A673 (cell line): Measurements from ENCODE around the gene CPXM1. TPM values are rescaled to one million over a fixed set of nuclear protein-coding genes. Genes with fewer than 3 reads are reported as not detected.

Source experiments
- BruUV-seq: library from RNA; stranded (reverse); fragments of 400-500 nt; replicated peaks from 2 replicates; lab custom pipeline; 2021; lab: Mats Ljungman, UMichigan
- CTCF ChIA-PET: fragments of 300-600 bp; sonication (Branson Sonifier 250); formaldehyde crosslinking; loops from one replicate; lab custom pipeline; 2022; ENCODE audit warnings: antibody characterized with exemption; lab: Charles Lee
- POLR2A ChIA-PET: fragments of 300-600 bp; sonication (Branson Sonifier 250); formaldehyde crosslinking; loops from one replicate; lab custom pipeline; 2022; ENCODE audit warnings: antibody characterized with exemption; ENCODE audit not compliant: low non-redundant PET; lab: Charles Lee
- DNase-seq: peaks from one replicate; pipeline ENCODE4 v3.0.0-alpha.2; 2015; ENCODE audit warnings: low spot score
- H3K27ac ChIP-seq: fragments of 200-600 bp; sonication (generic); 2 replicates; pipeline ENCODE4 v1.5.1; 2016; ENCODE audit warnings: mixed run types, low read depth, mild to moderate bottlenecking, mixed read lengths, antibody characterized with exemption, low read length; ENCODE audit not compliant: poor library complexity, severe bottlenecking
- H3K27me3 ChIP-seq: fragments of 200-600 bp; sonication (generic); replicated peaks from 2 replicates; pipeline ENCODE4 v1.6.1; 2017; ENCODE audit warnings: mixed run types, low read depth, mild to moderate bottlenecking, mixed read lengths, antibody characterized with exemption, low read length; ENCODE audit not compliant: insufficient read depth, poor library complexity
- H3K36me3 ChIP-seq: fragments of 200-600 bp; sonication (generic); 2 replicates; pipeline ENCODE4 v1.6.1; 2016; ENCODE audit warnings: mixed run types, mild to moderate bottlenecking, mixed read lengths, antibody characterized with exemption, low read length; ENCODE audit not compliant: insufficient read depth, poor library complexity, severe bottlenecking
- H3K4me1 ChIP-seq: fragments of 200-600 bp; sonication (generic); 2 replicates; pipeline ENCODE4 v1.6.1; 2017; ENCODE audit warnings: mixed run types, mild to moderate bottlenecking, mixed read lengths, antibody characterized with exemption, low read length; ENCODE audit not compliant: insufficient read depth, poor library complexity, severe bottlenecking
- H3K4me3 ChIP-seq: fragments of 200-600 bp; sonication (generic); 2 replicates; pipeline ENCODE4 v1.5.1; 2016; ENCODE audit warnings: low read depth, mixed run types, mild to moderate bottlenecking, mixed read lengths, low read length; ENCODE audit not compliant: poor library complexity, severe bottlenecking
- H3K9me3 ChIP-seq: fragments of 200-600 bp; sonication (generic); 2 replicates; pipeline ENCODE4 v1.6.1; 2016; ENCODE audit warnings: mixed run types, low read depth, mild to moderate bottlenecking, mixed read lengths, antibody characterized with exemption, low read length; ENCODE audit not compliant: poor library complexity, severe bottlenecking
- EZH2 ChIP-seq: fragments of 200-600 bp; sonication (generic); IDR thresholded peaks from 2 replicates; pipeline ENCODE4 v1.6.1; 2017; ENCODE audit warnings: borderline replicate concordance, low read depth, mild to moderate bottlenecking, mixed read lengths, antibody characterized with exemption, low read length; ENCODE audit not compliant: poor library complexity, severe bottlenecking
- intact Hi-C: fragments of 100-400 bp; cut with micrococcal nuclease; formaldehyde crosslinking; loops from one replicate; pipeline ENCODE4 v1.10.0; 2022; ENCODE audit not compliant: unreplicated experiment
- total RNA-seq: library from RNA; stranded (reverse); gene quantifications from 2 replicates; pipeline ENCODE4 v1.2.3, GENCODE V29; 2021
- TF ChIP-seq, protein P1 (sequence below): fragments of 300-800, 200-600 bp; sonication (generic); conservative IDR thresholded peaks from 2 replicates; pipeline ENCODE4 v1.5.1; 2017; ENCODE audit warnings: low read depth, mild to moderate bottlenecking, antibody characterized with exemption, low read length, moderate library complexity, mixed read lengths

Gene CPXM1
- total RNA-seq, 1 experiment from 2014 or later, result 3.8 TPM

DNA sequence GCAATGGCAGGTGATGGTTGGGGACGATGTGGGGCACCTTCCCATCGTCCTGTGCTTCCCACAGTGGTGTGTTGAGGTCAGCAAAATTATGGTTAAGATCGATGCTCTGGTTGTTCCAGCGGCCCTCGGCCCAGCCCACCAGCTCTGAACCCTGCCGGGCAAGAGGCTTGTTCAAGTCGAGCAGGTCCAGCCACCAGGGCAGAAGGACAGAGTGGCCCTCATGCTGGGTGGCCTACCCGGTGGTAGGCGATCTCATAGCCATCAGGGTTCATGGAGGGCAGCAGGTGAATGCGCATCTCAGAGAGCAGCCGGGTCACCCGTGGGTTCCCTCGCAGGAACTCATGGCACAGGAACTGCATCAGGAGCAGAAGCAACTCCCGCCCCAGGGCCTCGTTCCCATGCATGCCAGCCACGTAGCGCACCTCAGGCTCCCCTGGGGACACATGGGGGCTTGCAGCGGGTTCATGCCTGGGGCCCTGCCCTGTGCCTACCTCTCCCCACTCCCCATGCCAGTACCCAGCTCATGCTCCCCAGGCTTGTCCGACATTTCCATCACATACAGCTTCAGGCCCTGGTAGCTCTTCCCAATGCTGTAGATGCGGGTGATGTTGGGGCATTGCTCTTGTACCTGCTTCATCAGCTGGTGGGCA lies 4.3 kb downstream of the CPXM1 start:
- Histone ChIP-seq H3K36me3 (no peaks in the 10 kb centered on the region), H3K27me3 (peaks cover 48% of the 10 kb centered on the region), H3K9me3 (no peaks in the 10 kb centered on the region), H3K4me1 (peaks cover 5% of the 10 kb centered on the region), H3K4me3 (no peak overlapping the region), H3K27ac (no peak overlapping the region)
- no TSS peak for BruUV-seq
- TF ChIP-seq EZH2, result no peak
- TF ChIP-seq, protein P1, sequence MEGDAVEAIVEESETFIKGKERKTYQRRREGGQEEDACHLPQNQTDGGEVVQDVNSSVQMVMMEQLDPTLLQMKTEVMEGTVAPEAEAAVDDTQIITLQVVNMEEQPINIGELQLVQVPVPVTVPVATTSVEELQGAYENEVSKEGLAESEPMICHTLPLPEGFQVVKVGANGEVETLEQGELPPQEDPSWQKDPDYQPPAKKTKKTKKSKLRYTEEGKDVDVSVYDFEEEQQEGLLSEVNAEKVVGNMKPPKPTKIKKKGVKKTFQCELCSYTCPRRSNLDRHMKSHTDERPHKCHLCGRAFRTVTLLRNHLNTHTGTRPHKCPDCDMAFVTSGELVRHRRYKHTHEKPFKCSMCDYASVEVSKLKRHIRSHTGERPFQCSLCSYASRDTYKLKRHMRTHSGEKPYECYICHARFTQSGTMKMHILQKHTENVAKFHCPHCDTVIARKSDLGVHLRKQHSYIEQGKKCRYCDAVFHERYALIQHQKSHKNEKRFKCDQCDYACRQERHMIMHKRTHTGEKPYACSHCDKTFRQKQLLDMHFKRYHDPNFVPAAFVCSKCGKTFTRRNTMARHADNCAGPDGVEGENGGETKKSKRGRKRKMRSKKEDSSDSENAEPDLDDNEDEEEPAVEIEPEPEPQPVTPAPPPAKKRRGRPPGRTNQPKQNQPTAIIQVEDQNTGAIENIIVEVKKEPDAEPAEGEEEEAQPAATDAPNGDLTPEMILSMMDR, result no peak
- intact Hi-C loops, result no loop called here
- CTCF ChIA-PET, result no interaction called here
- DNase-seq, result no peak
- POLR2A ChIA-PET, result no interaction called here

DNA sequence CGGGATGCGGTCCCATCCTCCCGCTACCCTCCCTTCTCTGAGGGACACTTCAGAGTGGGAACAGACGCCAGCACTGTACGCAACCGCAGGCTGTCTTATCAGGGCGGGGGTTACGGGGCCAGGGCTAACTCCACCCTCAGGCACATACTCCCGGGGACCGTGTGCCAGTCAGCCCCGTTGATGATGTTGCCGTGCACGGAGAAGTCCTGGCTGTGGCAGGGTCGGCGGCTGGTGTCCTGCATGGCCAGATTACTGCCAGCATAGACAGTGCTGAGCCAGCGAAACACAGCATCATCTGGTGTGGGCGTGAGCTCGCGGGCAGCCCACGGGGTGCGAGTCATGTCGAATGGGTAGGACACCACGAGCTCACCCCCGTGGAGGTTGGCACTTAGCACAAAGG lies 5.0 kb downstream of the CPXM1 start:
- Histone ChIP-seq H3K9me3 (no peaks in the 10 kb centered on the region), H3K27me3 (peaks cover 42% of the 10 kb centered on the region), H3K36me3 (no peaks in the 10 kb centered on the region), H3K27ac (no peak overlapping the region), H3K4me1 (peaks cover 5% of the 10 kb centered on the region), H3K4me3 (no peak overlapping the region)
- CTCF ChIA-PET, result no interaction called here
- POLR2A ChIA-PET, result no interaction called here
- BruUV-seq, result no TSS peak
- intact Hi-C loops, result no loop called here
- DNase-seq, result no peak
- TF ChIP-seq, protein P1, result no peak

DNA sequence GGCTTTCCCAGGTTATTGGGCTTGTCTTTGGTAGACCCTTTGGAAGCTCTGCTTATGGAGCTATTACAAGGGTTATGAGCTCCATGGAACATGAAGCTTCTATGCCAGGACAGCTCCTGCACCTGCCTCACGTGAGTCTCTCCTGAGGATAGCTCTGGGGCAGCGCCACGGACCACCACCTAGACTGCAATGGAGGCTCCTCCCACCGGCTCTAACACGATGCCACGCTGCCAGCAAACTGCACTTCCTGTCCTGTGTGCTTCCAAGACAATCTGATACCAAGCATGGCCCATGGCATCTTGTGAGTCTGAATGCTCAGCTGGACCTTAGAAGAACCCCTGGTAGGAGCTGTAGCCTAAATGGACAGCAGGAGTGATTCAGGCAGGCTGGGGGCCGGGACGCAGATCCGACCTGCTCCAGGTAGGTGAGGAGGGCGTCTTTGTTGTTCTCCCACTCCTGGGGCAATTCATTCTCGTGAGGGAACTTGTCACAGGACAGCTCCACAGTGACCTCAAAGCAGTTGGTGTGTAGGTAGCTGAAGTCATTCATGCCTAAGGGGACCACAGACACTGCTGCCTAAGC lies 5.5 kb downstream of the CPXM1 start:
- H3K4me3 ChIP-seq, result no peak overlapping the region
- ChIA-PET CTCF (no interaction called here), POLR2A (no interaction called here)
- intact Hi-C loops, result no loop called here
- BruUV-seq, result no TSS peak
- H3K27me3 ChIP-seq, result peaks cover 37% of the 10 kb centered on the region
- no peak for DNase-seq
- no peak overlapping the region for H3K27ac ChIP-seq
- H3K9me3 ChIP-seq, result no peaks in the 10 kb centered on the region
- peaks cover 5% of the 10 kb centered on the region for H3K4me1 ChIP-seq
- TF ChIP-seq, protein P1, result no peak
- no peak for TF ChIP-seq EZH2
- no peaks in the 10 kb centered on the region for H3K36me3 ChIP-seq
